RWPE2 (cell line): ENCODE measurements around the gene ITPR1.
"Not testable (repeated sequence)": the region's sequence is repeated elsewhere in the genome, so short reads cannot be mapped to it uniquely, and the experiment has no call there.

Experiments
- ATAC-seq: fragments of 200-7000 bp; cut with Tn5 transposase; 3 replicates; pipeline ENCODE4 v1.9.1; 2021; ENCODE audit warnings: low read depth
- DNase-seq: peaks from one replicate; pipeline ENCODE4 v3.0.0-alpha.2; 2020; ENCODE audit warnings: low spot score
- H3K27ac ChIP-seq: fragments of 450-650 bp; 2 replicates; pipeline ENCODE4 v1.5.1; 2017; ENCODE audit warnings: mild to moderate bottlenecking; ENCODE audit not compliant: poor library complexity, severe bottlenecking
- H3K27me3 ChIP-seq: fragments of 250-450 bp; sonication (Bioruptor Pico); 2 replicates; pipeline ENCODE4 v1.5.1; 2021; ENCODE audit warnings: mild to moderate bottlenecking, moderate library complexity; ENCODE audit not compliant: insufficient read depth, poor library complexity, severe bottlenecking
- H3K36me3 ChIP-seq: fragments of 250-450 bp; sonication (Bioruptor Pico); 2 replicates; pipeline ENCODE4 v1.5.1; 2020; ENCODE audit warnings: low read depth, mild to moderate bottlenecking, moderate library complexity
- H3K4me1 ChIP-seq: fragments of 250-450 bp; sonication (Bioruptor Pico); 2 replicates; pipeline ENCODE4 v1.5.1; 2021; ENCODE audit warnings: mild to moderate bottlenecking, moderate library complexity; ENCODE audit not compliant: insufficient read depth, poor library complexity, severe bottlenecking
- H3K4me3 ChIP-seq: fragments of 250-450 bp; sonication (Bioruptor Pico); 2 replicates; pipeline ENCODE4 v1.5.1; 2021; ENCODE audit warnings: mild to moderate bottlenecking, moderate library complexity; ENCODE audit not compliant: severe bottlenecking
- H3K9me3 ChIP-seq: fragments of 250-450 bp; sonication (Bioruptor Pico); 2 replicates; pipeline ENCODE4 v1.5.1; 2021; ENCODE audit warnings: mild to moderate bottlenecking, moderate library complexity; ENCODE audit not compliant: severe bottlenecking
- CTCF ChIP-seq: fragments of 450-650 bp; IDR thresholded peaks from one replicate; pipeline ENCODE4 v1.5.1; 2017; ENCODE audit warnings: mild to moderate bottlenecking, moderate library complexity; ENCODE audit not compliant: poor library complexity, severe bottlenecking

Gene ITPR1

GRCh38 chr3:4758957-4759656, 266.0 kb downstream of the ITPR1 start:
- Histone ChIP-seq H3K27ac (no peak overlapping the region), H3K27me3 (no peaks in the 10 kb centered on the region), H3K9me3 (no peaks in the 10 kb centered on the region), H3K36me3 (no peaks in the 10 kb centered on the region), H3K4me1 (no peaks in the 10 kb centered on the region), H3K4me3 (no peak overlapping the region)
- DNase-seq (no peak), ATAC-seq (no peak)
- TF ChIP-seq CTCF = no peak

GRCh38 chr3:4759689-4760312, 266.7 kb downstream of the ITPR1 start:
- no peak for DNase-seq
- ATAC-seq = no peak

GRCh38 chr3:4761759-4762158, 268.6 kb downstream of the ITPR1 start:
- Histone ChIP-seq H3K36me3 (no peaks in the 10 kb centered on the region), H3K27ac (no peak overlapping the region), H3K27me3 (no peaks in the 10 kb centered on the region), H3K4me1 (no peaks in the 10 kb centered on the region), H3K9me3 (no peaks in the 10 kb centered on the region), H3K4me3 (no peak overlapping the region)
- no peak for TF ChIP-seq CTCF
- DNase-seq (no peak), ATAC-seq (no peak)

More at GRCh38 chr3:4759689-4760312, 266.7 kb downstream of the ITPR1 start:
- Histone ChIP-seq H3K4me1 (no peaks in the 10 kb centered on the region), H3K4me3 (no peak overlapping the region), H3K9me3 (no peaks in the 10 kb centered on the region), H3K27me3 (no peaks in the 10 kb centered on the region), H3K27ac (no peak overlapping the region), H3K36me3 (no peaks in the 10 kb centered on the region)
- TF ChIP-seq CTCF = no peak

- H3K4me3 ChIP-seq, H3K27me3 ChIP-seq, ATAC-seq, H3K27ac ChIP-seq, DNase-seq, H3K9me3 ChIP-seq, H3K4me1 ChIP-seq, H3K36me3 ChIP-seq: not testable (repeated sequence)
Measured at GRCh38 chr3:4762481-4763230, 269.5 kb downstream of the ITPR1 start.

GRCh38 chr3:4763604-4764247, 270.6 kb downstream of the ITPR1 start:
- Histone ChIP-seq H3K4me3 (no peak overlapping the region), H3K9me3 (no peaks in the 10 kb centered on the region), H3K36me3 (no peaks in the 10 kb centered on the region), H3K27me3 (no peaks in the 10 kb centered on the region), H3K4me1 (no peaks in the 10 kb centered on the region), H3K27ac (no peak overlapping the region)
- DNase-seq (no peak), ATAC-seq (no peak)
- TF ChIP-seq CTCF = no peak
